ENCODE measurements around the gene DMAP1. TPM values are rescaled to one million over a fixed set of nuclear protein-coding genes. Genes with fewer than 3 reads are reported as not detected.
A peak's percentile ranks its signal among the peaks of the same experiment; 100 is the strongest.

Gene DMAP1
- total and polyA plus RNA-seq, 2 of the 8 experiments (the other 6 are each of a cell fraction or from before 2014, with no cell fraction given), result 36.4 to 42.4 TPM

DNA sequence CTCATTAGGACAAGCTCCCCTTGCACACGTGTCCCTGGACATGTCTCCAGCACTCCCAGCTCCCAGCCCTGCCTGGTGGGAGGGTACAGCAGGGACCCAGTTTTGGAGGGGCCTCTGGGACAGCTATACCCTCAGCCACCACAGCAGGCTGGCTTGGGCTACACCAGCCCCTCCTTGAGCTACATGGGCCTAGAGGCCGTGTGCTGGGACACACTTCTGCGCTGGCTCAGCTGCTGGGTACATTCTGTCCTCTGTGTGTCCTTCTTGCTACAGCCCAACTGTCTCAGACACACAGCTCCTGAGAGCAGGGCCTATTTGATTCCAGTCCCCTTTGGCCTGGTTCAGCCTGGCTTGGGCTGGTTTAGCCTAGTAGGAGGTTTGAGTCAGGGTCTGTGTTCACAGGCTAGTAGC is 26.7 kb downstream of the DMAP1 start:
- ChIA-PET POLR2A (ENCODE audit: partially characterized antibody) (interaction anchor here (1.2 to 3.3 kb wide), 3 partner anchors 12 to 392 kb away, joined by 3 to 11 read pairs (median 6); no protein-coding TSS in a partner anchor), CTCF (ENCODE audit: partially characterized antibody) (interaction anchor here (0.6 to 9.5 kb wide), 19 partner anchors 8 to 413 kb away, joined by 3 to 191 read pairs (median 4); partner anchors contain the start of gene DMAP1)
- no peaks in the 10 kb centered on the region for H3K79me2 ChIP-seq (ENCODE audit: control insufficient read depth in 1 of 2, insufficient read depth in 2 of 2, low read length in 2 of 2)
- no peaks in the 10 kb centered on the region; the same call in 1 of the 2 replicates for H3K23me2 ChIP-seq (ENCODE audit: low read depth, low read length)
- H2BK120ac ChIP-seq (replicated peaks; ENCODE audit: low read depth, low read length), result no peak overlapping the region
- no peak overlapping the region for H3K4me2 ChIP-seq (ENCODE audit: insufficient read depth in 1 of 2, low read depth in 2 of 2, low read length in 2 of 2)
- H2BK12ac ChIP-seq (ENCODE audit: low read depth, low read length), result no peak overlapping the region
- WGBS, 2 experiments (ENCODE audit: extremely low coverage in 1 of 2, insufficient coverage in 1 of 2, insufficient read length in 1 of 2, insufficient replicate concordance in 2 of 2, low coverage in 1 of 2, low lambda C conversion rate in 2 of 2, missing lambda C conversion rate in 1 of 2), result 87% methylated on average over 3 of the region's 3 CpGs; no CpG with 5 or more reads in 1 of the 2 experiments
- no peaks in the 10 kb centered on the region for H3K9me3 ChIP-seq (ENCODE audit: insufficient read depth in 2 of 2, low read depth in 1 of 2, low read length in 1 of 2)
- H4K91ac ChIP-seq (replicated peaks; ENCODE audit: insufficient read length, low read length), result no peak overlapping the region
- H3K4ac ChIP-seq (replicated peaks; ENCODE audit: insufficient read length, low read depth, low read length), result no peak overlapping the region
- H3K9ac ChIP-seq (replicated peaks in 1 of 4; ENCODE audit: extremely low read depth in 1 of 4, low read depth in 3 of 4, low read length in 3 of 4), result no peak overlapping the region
- H3K23ac ChIP-seq (ENCODE audit: insufficient read length), result no peak overlapping the region
- no peak overlapping the region for H3K27ac ChIP-seq (ENCODE audit: low read depth, low read length)
- H4K5ac ChIP-seq (ENCODE audit: insufficient read length, low read depth, low read length), result peak overlapping the region; percentile 13
- no peak overlapping the region; the same call in 1 of the 2 replicates for H3K18ac ChIP-seq (ENCODE audit: extremely low read depth, low read length)
- no peak overlapping the region for H3K14ac ChIP-seq (ENCODE audit: insufficient read length)
- no peak overlapping the region; the same call in 1 of the 2 replicates for H4K8ac ChIP-seq (ENCODE audit: extremely low read depth, insufficient read depth, low read length)
- H3K79me1 ChIP-seq (ENCODE audit: low read depth, low read length), result no peaks in the 10 kb centered on the region
- H2BK20ac ChIP-seq (ENCODE audit: low read length), result no peak overlapping the region
- peak overlapping the region; percentile 75; the same call in 1 of the 2 replicates for H2BK5ac ChIP-seq (ENCODE audit: low read depth, low read length)
- H3K36me3 ChIP-seq (ENCODE audit: control insufficient read depth in 2 of 4, insufficient read depth in 4 of 4, low read length in 3 of 4), result peaks cover 0 to 5% (median 1%) of the 10 kb centered on the region in 4 experiments; a peak in 1 of 8 replicates
- H3K4me3 ChIP-seq (ENCODE audit: extremely low read depth in 1 of 4, insufficient read depth in 2 of 4, low read depth in 3 of 4, low read length in 4 of 4), result no peak overlapping the region
- FAIRE-seq, result no peak
- H4K20me1 ChIP-seq (replicated peaks in 1 of 2; ENCODE audit: control insufficient read depth in 1 of 2, insufficient read depth in 2 of 2, low read length in 2 of 2), result peaks cover 0 to 3% of the 10 kb centered on the region in 2 experiments
- H3K4me1 ChIP-seq (replicated peaks in 1 of 4; ENCODE audit: control insufficient read depth in 3 of 4, insufficient read depth in 4 of 4, low read length in 3 of 4), result peaks cover 0 to 26% (median 15%) of the 10 kb centered on the region in 4 experiments; a peak in 6 of 7 replicates
- H2BK15ac ChIP-seq (ENCODE audit: low read length), result 0 out of 2 replicates have a peak overlapping the region, but pooled peaks have one; percentile 3
- H2AFZ ChIP-seq (ENCODE audit: low read length), result no peak overlapping the region
- no peak for DNase-seq (ENCODE audit: low read depth in 1 of 2, low spot score in 2 of 2)
- H3K56ac ChIP-seq (replicated peaks; ENCODE audit: insufficient read length, low read depth, low read length), result no peak overlapping the region
- H2AK5ac ChIP-seq (ENCODE audit: low read depth, low read length), result no peak overlapping the region
- no peaks in the 10 kb centered on the region for H3K27me3 ChIP-seq (replicated peaks in 1 of 4; ENCODE audit: control insufficient read depth in 3 of 4, extremely low read depth in 1 of 4, insufficient read depth in 3 of 4, low read length in 3 of 4)
- TF ChIP-seq BRCA1 (IDR thresholded peaks at IDR 0.05; ENCODE audit: low read depth, low read length) (no peak), EZH2 (IDR thresholded peaks at IDR 0.05; ENCODE audit: low read depth, low read length, severe bottlenecking) (no peak), RXRA (IDR thresholded peaks at IDR 0.05; ENCODE audit: insufficient read depth, low read depth, low read length) (no peak), FOSL1 (IDR thresholded peaks at IDR 0.05; ENCODE audit: insufficient read depth, low read depth, low read length) (no peak), KDM1A (IDR thresholded peaks at IDR 0.05; ENCODE audit: borderline replicate concordance, low read length) (no peak), NANOG (IDR thresholded peaks at IDR 0.05; ENCODE audit: insufficient read depth, low read depth, low read length, poor library complexity, severe bottlenecking) (no peak), TAF7 (optimal IDR thresholded peaks at IDR 0.05; ENCODE audit: borderline replicate concordance, low read depth, low read length) (no peak), NRF1 (IDR thresholded peaks at IDR 0.05; ENCODE audit: low read depth, low read length) (no peak), POLR2AphosphoS5 (IDR thresholded peaks at IDR 0.05; ENCODE audit: low read depth, low read length) (no peak), JUND (IDR thresholded peaks at IDR 0.05; ENCODE audit: low read length) (no peak)
- TF ChIP-seq, protein P1, sequence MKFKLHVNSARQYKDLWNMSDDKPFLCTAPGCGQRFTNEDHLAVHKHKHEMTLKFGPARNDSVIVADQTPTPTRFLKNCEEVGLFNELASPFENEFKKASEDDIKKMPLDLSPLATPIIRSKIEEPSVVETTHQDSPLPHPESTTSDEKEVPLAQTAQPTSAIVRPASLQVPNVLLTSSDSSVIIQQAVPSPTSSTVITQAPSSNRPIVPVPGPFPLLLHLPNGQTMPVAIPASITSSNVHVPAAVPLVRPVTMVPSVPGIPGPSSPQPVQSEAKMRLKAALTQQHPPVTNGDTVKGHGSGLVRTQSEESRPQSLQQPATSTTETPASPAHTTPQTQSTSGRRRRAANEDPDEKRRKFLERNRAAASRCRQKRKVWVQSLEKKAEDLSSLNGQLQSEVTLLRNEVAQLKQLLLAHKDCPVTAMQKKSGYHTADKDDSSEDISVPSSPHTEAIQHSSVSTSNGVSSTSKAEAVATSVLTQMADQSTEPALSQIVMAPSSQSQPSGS (IDR thresholded peaks at IDR 0.05; ENCODE audit: low read length), result no peak

Data from H1 (cell line).